ENCODE measurements around the gene SLC35F1.

SLC35F1 gene

DNA sequence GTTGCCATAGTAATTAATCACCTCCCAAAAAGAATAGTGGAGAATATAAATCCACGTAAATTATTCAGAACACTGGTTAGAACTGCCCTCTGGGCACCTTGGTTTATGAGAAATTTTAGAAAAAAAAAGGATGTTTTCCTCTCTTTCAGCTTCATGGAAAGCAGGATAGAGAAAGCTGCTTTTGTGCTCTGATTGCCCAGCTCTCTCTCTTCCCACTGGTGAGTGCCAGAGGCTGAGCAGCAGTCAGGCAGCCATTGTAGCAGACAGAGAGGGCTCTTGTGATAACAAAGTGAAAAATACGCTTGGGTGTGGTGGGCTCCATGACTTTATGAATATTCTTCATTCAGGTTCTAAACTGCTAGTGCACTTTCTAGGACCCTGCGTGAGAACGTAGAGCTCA, 26.4 kb downstream of the SLC35F1 start:
- H3K27ac ChIP-seq (replicated peaks) = no peak overlapping the region
- DNase-seq (ENCODE audit: low read depth in 1 of 2, low spot score in 1 of 2) = no peak
- H3K4me3 ChIP-seq (replicated peaks; ENCODE audit: insufficient read depth, low read length) = no peak overlapping the region
- H3K27me3 ChIP-seq (ENCODE audit: insufficient read depth, poor library complexity, severe bottlenecking) = no peaks in the 10 kb centered on the region
- TF ChIP-seq, protein P1, sequence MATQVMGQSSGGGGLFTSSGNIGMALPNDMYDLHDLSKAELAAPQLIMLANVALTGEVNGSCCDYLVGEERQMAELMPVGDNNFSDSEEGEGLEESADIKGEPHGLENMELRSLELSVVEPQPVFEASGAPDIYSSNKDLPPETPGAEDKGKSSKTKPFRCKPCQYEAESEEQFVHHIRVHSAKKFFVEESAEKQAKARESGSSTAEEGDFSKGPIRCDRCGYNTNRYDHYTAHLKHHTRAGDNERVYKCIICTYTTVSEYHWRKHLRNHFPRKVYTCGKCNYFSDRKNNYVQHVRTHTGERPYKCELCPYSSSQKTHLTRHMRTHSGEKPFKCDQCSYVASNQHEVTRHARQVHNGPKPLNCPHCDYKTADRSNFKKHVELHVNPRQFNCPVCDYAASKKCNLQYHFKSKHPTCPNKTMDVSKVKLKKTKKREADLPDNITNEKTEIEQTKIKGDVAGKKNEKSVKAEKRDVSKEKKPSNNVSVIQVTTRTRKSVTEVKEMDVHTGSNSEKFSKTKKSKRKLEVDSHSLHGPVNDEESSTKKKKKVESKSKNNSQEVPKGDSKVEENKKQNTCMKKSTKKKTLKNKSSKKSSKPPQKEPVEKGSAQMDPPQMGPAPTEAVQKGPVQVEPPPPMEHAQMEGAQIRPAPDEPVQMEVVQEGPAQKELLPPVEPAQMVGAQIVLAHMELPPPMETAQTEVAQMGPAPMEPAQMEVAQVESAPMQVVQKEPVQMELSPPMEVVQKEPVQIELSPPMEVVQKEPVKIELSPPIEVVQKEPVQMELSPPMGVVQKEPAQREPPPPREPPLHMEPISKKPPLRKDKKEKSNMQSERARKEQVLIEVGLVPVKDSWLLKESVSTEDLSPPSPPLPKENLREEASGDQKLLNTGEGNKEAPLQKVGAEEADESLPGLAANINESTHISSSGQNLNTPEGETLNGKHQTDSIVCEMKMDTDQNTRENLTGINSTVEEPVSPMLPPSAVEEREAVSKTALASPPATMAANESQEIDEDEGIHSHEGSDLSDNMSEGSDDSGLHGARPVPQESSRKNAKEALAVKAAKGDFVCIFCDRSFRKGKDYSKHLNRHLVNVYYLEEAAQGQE (IDR thresholded peaks at IDR 0.05; ENCODE audit: insufficient replicate concordance, low read depth) = no peak
- TF ChIP-seq SPI1 (IDR thresholded peaks at IDR 0.05; ENCODE audit: borderline replicate concordance, low read depth) = no peak
- TF ChIP-seq GABPA (IDR thresholded peaks at IDR 0.05; ENCODE audit: low read depth) = no peak
- TF ChIP-seq, protein P2, sequence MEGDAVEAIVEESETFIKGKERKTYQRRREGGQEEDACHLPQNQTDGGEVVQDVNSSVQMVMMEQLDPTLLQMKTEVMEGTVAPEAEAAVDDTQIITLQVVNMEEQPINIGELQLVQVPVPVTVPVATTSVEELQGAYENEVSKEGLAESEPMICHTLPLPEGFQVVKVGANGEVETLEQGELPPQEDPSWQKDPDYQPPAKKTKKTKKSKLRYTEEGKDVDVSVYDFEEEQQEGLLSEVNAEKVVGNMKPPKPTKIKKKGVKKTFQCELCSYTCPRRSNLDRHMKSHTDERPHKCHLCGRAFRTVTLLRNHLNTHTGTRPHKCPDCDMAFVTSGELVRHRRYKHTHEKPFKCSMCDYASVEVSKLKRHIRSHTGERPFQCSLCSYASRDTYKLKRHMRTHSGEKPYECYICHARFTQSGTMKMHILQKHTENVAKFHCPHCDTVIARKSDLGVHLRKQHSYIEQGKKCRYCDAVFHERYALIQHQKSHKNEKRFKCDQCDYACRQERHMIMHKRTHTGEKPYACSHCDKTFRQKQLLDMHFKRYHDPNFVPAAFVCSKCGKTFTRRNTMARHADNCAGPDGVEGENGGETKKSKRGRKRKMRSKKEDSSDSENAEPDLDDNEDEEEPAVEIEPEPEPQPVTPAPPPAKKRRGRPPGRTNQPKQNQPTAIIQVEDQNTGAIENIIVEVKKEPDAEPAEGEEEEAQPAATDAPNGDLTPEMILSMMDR (IDR thresholded peaks at IDR 0.05; ENCODE audit: insufficient read depth, low read length) = no peak
- TF ChIP-seq POLR2AphosphoS5 (IDR thresholded peaks at IDR 0.05; ENCODE audit: low read depth) = no peak

DNA sequence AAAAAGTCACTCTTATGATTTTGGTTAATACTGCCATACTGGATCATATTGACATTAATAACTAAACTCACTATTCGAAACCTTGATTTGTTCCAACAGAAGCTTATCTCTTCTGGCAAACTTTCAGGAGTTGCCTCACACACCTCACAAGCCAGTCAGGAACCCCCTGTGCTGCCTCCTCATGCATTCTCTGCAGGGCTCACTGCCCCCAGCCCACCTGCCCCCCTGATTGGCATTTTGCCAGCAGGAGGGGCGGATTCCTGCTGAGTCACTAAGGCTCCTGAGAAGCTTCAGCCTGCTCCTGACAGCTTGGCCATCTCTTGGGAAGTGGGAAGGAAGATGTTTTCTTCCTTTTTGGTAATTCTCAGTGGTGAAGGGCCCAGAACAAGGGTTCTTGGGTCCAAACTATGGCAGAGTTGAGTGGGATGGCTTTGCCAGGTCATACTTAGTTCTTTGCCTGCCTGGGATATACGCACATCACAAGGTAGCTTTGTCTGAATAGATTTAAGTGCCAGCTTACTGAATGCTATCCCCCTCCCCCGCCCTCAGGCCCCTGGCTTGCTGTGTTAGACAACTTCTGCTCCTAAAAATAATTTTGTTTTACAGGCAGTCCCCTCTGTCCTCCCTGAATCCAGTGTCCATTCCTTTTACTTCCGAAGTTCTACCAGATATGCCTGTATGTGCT, 31.4 kb downstream of the SLC35F1 start:
- TF ChIP-seq, protein P2 (IDR thresholded peaks at IDR 0.05; ENCODE audit: insufficient read depth, low read length) = no peak
- TF ChIP-seq SPI1 (IDR thresholded peaks at IDR 0.05; ENCODE audit: borderline replicate concordance, low read depth) (no peak), POLR2AphosphoS5 (IDR thresholded peaks at IDR 0.05; ENCODE audit: low read depth) (no peak), GABPA (IDR thresholded peaks at IDR 0.05; ENCODE audit: low read depth) (no peak)
- TF ChIP-seq, protein P1 (IDR thresholded peaks at IDR 0.05; ENCODE audit: insufficient replicate concordance, low read depth) = no peak
- DNase-seq (ENCODE audit: low read depth in 1 of 2, low spot score in 1 of 2) = no peak
- H3K27ac ChIP-seq (replicated peaks) = no peak overlapping the region

DNA sequence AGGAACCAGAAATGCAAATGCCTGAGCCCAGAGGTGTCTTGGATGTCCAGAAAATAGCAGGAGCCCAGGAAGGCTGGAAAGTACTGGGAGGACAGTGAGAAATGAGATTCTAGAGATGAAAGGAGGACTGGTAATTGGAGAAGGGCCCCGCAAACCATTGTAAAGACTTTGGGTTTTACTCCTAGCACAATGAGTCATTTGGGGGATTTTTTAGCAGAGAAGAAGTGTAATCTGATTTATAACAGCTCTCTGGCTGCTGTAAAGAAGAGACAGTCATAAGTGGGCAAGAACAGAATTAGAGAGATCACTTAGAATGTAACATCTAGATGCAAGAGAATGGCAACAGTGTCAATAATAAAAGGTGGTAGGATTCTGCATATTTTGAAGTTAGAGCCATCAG, 40.2 kb downstream of the SLC35F1 start:
- DNase-seq (ENCODE audit: low read depth in 1 of 2, low spot score in 1 of 2) = no peak
- Histone ChIP-seq H3K4me3 (replicated peaks; ENCODE audit: insufficient read depth, low read length) (no peak overlapping the region), H3K27ac (replicated peaks) (no peak overlapping the region), H3K27me3 (ENCODE audit: insufficient read depth, poor library complexity, severe bottlenecking) (no peaks in the 10 kb centered on the region)
- TF ChIP-seq, protein P2 (IDR thresholded peaks at IDR 0.05; ENCODE audit: insufficient read depth, low read length) = no peak
- TF ChIP-seq, protein P1 (IDR thresholded peaks at IDR 0.05; ENCODE audit: insufficient replicate concordance, low read depth) = no peak
- TF ChIP-seq GABPA (IDR thresholded peaks at IDR 0.05; ENCODE audit: low read depth) (no peak), POLR2AphosphoS5 (IDR thresholded peaks at IDR 0.05; ENCODE audit: low read depth) (no peak), SPI1 (IDR thresholded peaks at IDR 0.05; ENCODE audit: borderline replicate concordance, low read depth) (no peak)

More for the DNA sequence above, 31.4 kb downstream of the SLC35F1 start:
- Histone ChIP-seq H3K27me3 (ENCODE audit: insufficient read depth, poor library complexity, severe bottlenecking) (no peaks in the 10 kb centered on the region), H3K4me3 (replicated peaks; ENCODE audit: insufficient read depth, low read length) (no peak overlapping the region)

Data from HL-60 (cell line).